Measurements from ENCODE around the gene MBTD1.
"Not testable (repeated sequence)": the region's sequence is repeated elsewhere in the genome, so short reads cannot be mapped to it uniquely, and the experiment has no call there.

The MBTD1 gene

DNA sequence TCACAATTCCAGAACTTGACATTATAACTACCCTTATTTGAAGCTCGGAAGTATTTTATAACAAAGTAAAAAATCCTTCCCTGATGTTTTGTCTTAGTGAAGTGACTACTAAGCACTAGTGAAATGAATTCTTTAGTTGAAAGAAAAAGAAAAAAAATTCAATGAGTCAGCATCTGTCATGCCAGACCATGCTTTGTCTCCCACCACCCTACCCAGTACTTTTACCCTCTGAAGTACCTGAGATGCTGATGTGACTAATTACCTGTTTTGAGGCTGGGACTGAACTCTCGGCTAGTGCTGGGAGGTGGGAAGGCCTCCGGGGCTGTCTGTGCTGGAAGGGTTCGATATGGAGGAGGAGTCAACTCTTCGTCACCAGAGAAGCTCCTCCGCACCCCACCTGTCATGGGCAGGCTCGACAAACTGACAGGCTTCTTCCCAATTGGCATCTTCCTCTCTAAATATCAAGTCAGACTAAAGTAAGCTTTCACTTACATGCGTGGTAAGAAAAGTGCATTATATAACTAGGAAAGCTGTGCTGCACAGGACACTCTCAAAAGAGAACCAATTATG is 74.0 kb downstream of the MBTD1 start:
- no peak for DNase-seq

DNA sequence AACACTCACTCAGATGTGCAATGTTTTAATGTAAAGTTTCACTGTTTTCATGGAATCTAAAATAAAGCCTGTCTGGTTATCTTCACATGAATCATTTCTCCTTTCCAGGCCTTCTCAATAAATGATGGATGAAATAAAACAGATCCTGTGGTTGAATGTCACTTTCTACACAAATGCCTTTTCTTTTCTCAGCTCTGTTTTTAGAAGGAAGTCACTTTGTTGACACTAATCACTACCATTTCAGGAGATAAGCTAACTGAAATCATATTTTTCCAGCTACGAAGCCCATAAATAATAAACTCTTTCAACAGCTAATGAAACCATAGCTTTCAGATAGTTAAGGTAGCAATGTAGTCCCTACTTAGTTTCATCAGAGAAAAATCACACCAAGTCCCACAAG is 75.7 kb downstream of the MBTD1 start:
- DNase-seq, result no peak

DNA sequence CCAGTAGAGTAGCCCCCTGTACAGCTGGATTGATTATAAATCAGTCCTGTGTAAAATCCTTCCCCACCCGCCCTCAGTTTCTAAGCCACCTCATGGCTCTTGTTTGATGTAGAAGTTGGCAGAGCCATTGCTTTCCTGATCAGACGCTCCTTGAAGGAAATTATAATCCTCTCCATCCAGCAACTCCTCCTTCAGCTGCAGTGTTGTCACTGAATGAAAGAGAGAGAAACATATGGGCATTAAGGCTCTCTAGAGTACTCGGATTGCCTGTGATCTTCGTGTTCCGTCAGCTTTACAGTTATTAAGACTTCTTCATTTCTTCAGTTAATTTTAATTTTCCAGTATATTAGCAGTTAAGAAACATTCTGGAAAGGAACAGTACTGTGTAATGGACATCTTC is 79.4 kb downstream of the MBTD1 start:
- no peak for DNase-seq

DNA sequence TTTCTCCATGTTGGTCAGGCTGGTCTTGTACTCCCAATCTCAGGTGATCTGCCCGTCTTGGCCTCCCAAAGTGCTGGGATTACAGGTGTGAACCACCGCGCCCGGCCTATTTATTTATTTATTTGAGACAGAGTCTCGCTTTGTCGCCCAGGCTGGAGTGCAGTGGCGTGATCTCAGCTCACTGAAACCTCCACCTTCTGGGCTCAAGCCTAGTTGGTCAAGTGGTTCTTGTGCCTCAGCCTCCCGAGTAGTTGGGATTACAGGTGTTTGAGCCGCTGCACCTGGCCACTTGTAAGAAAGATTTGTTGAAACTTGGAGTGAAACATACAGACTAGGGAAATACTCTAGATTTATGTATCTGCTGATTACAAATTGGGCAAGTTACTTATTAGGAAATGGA is 87.8 kb downstream of the MBTD1 start:
- not testable (repeated sequence) for DNase-seq

DNA sequence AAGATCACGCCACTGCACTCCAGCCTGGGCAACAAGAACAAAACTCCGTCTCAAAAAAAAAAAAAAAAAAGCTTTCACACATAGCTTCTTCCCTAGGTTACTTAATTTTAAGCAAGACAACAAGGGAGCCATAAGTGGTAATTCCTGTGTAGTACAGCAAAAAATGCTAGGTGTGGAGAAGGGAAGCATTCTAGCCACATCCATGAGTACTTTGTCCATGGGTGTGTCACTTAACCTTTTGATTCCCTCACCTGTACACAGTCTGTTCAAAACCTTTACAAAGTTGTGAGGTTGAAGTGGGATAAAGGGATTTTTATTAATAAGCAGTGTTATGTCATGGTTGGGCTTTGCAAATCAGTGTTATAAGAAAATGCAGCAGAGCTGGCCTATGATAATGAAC is 89.1 kb downstream of the MBTD1 start:
- DNase-seq, result no peak

DNA sequence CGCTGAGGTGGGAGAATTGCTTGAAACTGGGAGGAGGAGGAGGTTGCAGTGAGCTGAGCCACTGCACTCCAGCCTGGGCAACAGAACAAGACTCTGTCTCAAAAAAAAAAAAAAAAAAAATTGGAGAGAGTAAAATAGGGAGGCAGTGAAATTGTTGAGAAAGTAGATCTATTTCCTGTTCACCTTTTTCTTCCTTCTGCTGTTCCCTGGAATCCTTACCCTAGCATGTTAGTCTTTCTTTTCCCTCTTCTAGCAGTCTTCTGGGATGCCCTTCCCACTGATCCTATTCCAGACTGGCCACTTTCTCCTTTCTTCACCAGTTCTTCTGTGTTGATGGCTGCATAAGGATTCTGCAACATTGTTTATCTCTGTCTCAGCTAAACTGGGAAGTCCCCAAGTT is 90.5 kb downstream of the MBTD1 start:
- no peak for DNase-seq

DNA sequence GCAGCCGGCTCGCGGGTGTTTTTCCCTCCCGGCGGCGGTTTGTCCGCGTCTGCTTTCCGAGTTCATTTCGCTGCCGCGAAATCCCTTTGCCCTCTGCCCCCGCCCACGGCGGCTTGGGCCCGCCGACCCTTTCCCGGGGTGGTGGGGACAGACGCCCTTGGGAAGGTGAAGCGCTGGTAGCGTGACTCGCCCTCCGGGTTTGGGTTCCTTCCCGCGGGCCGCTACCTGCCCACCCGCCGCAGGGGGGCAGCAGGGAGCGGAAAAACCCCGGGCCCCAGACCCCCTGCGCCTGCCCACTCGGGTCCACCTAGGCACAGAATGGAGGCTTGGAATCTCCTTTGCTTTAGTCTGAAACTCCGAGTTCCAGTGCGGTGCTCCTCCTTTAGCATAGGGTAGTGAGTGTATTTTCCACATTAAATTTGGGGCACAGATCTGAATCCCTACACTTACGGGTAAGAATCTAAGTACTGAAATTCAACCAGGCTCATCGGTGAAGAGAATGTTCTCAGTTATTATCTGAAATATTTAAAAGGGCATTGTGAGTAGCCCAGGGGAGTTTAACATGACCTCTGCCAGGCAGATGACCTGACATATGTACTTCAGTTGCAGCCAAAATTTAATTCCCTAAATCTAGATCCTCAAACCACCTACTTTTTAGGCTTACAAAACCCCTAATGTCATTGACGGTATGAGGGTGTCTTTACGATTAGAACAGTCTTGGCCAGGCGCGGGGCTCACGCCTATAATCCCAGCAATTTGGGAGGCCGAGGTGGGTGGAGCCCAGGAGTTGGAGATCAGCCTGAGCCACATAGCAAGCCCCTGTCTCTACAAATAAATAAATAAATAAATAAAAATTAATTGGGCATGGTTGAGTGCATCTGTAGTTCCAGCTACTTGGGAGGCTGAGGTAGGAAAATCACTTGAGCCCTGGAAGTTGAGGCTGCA is 92.6 kb downstream of the MBTD1 start:
- no peak for DNase-seq

DNA sequence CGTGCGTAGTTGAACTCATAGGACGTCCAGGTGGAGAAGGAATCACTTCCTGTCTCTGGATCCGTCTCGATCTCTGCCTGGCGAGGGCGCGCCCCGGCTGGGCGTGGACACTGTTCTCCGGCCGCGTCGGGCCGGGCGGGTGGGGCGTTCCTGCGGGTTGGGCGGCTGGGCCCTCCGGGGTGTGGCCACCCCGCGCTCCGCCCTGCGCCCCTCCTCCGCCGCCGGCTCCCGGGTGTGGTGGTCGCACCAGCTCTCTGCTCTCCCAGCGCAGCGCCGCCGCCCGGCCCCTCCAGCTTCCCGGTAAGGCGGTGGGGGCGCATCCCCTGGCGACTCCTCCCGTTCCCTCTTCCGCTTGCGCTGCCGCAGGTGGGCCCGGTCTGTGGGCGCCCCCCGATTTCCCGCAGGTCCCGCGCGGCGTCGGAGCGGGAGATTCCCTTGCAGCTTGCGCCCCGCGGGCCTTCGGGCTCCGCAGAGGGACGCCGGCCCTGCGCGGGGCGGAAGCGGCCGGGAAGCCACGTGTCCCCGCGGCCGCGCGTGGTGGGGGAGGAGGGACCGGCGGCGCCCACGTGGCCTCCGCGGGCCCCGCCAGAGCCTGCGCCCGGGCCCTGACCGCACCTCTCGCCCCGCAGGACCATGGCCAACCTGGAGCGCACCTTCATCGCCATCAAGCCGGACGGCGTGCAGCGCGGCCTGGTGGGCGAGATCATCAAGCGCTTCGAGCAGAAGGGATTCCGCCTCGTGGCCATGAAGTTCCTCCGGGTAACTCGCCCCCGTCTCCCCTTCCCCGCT is 93.5 kb downstream of the MBTD1 start, which contains the start of gene NME2:
NME2 (plus strand) TSS at position 214 of the 789 bp plus-strand sequence; CDS start at position 634, 420 bp downstream.
- DNase-seq, result no peak

DNA sequence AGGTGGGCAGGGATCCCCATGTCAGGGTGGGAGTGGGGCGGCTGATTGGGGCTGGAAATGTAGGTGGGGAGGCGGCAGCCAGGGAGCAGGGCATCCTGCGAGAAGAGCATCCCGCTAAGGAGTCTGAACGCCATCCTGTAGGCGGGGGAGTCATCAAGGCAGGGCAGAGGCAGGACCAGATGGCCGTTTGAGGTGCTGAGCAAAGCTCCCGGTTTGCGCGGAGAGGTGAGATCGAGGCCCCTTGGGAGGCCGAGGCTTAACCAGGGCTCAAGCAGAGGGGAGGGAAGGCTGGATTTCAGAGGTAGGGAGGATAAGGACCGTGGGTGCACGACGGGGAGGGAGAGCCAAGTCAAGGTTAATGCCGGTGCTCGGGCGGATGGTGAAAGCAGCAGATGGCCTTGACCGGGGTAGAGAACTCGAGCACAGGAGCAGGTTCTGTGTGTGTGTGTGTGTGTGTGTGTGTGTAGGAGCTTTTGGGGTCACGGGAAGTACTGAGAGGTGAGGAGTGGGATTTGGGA is 94.1 kb downstream of the MBTD1 start:
- DNase-seq, result no peak

DNA sequence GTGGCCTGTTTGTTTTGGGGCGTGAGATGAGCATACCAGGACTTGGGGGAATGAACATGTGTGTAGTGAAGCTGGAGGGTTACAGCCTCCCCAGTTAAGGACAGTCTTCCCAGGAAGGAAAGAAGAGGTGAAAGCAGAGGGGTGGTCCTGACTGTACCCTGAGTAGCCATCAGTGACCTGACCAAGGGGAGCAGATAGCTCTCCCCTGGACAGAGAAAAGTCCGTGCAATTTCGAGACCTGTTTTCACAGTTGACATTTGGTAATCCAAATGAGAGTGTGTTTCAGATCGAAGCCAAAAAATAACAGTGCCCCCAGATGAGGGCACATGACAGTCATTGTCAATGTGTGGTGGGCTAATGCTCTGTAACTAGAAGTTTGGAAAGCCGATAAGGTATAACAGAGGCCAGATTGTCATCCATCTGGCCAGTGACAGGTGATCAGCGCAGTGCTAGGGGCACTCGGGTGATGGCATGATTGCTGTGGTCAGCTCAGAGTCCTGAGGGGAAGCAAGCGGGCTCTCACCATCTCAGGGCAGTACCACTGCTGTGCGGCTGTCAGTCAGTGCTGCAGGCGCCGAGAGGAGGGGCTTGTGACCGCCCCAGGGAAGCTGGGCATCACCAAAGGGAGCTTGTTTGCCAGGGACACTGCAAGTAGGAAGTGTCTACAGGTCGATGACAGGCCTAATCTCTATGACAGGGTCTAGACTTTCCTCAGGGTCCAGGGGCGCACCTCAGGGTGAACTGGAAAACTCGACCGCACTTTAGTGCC is 94.8 kb downstream of the MBTD1 start:
- no peak for DNase-seq

DNA sequence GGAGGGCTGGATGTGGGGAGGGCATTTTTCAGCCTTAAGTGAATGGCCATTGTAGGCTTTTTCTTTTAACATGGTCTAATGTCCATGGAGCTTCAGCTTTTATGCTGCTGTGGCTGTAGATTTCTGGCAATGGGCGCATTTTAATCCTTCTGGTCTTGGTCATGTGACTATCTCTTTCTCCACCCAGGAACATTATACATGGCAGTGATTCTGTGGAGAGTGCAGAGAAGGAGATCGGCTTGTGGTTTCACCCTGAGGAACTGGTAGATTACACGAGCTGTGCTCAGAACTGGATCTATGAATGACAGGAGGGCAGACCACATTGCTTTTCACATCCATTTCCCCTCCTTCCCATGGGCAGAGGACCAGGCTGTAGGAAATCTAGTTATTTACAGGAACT is 98.3 kb downstream of the MBTD1 start:
- no peak for DNase-seq

DNA sequence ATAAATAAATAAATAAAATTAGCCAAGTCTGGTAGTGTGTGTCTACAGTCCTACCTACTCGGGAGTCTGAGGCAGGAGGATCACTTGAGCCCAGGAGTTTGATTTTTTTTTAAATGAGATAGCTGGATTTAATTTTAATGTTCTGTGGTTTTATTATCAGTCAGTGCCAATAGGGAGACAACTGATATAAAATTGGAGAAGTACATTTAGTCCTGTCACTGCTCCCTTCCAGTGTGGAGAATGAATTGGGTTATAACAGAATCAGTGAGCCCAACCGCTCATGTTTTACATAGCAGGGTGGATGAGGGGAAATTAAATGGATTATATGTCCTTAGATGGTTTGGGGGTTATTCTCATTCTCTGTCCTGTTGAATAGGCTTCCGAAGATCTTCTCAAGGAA is 100.2 kb downstream of the MBTD1 start:
- DNase-seq, result no peak

DNA sequence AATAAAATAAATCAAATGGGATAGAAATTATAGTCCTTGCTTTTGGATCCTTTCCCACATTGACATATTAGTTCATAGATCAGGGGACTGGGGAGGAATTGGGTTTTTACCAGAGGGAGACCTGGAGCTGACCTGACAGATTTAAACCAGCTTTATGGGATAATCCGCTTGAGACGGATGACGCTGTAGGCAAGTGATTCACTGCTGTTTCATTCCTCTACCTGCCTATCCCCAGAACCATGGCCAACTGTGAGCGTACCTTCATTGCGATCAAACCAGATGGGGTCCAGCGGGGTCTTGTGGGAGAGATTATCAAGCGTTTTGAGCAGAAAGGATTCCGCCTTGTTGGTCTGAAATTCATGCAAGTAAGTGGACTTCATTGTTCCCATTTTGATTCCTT is 104.4 kb downstream of the MBTD1 start:
- DNase-seq, result no peak

DNA sequence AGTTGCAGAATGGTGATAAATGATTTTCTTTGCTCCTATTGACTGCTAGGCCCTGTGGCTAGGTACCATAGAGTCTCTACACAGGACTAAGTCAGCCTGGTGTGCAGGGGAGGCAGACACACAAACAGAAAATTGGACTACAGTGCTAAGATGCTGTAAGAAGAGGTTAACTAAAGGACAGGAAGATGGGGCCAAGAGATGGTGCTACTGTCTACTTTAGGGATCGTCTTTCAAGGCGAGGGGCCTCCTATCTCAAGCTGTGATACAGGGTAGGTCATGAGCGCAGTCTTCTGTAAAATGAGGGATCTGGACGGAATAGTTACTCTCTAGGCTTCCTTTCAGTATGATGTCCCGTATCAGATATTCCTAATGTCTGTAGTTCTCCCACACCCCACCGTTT is 105.7 kb downstream of the MBTD1 start:
- no peak for DNase-seq

DNA sequence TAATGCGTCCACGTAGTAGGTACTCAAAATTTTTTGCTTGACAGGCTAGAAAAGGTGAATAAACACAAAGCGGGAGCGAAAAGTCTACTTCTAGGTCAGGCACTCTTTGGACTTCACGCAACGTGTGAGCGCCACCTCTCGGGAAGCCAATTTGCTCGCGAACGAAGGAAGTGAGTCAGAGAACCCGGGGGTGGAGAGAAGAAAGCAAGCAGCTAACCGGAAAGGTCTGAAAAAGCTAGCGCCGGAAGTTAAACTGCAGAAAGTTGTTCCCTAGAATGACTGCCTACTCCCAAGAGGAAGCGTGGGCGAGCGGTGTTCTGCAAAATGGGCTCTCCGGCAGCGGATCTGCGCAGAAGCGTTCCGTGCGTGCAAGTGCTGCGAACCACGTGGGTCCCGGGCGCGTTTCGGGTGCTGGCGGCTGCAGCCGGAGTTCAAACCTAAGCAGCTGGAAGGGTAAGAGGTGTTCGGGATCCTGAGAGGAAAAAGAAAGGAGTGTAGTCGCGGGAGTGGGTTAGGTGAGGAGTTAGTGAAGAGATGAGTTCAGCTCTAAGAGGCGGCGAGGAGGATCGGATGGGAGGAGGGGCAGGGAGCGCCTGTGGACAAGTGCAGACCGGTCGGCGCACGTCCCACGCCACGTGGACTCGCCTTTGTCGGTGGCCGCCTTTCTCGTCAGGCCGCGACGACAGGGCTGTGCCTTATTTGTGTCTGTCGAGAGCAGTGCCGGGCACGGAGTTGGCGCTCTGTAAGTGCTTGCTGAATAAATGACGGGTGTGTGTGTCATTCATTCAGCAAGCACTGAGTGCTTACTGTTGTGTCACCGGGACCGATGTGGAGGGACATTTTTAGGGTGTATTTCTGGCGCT is 106.4 kb downstream of the MBTD1 start, which contains the start of gene NME1:
NME1 (plus strand) TSS at position 350 of the 863 bp plus-strand sequence. CDS start 2,096 bp downstream, outside the sequence.
- DNase-seq, result peak; percentile 95

DNA sequence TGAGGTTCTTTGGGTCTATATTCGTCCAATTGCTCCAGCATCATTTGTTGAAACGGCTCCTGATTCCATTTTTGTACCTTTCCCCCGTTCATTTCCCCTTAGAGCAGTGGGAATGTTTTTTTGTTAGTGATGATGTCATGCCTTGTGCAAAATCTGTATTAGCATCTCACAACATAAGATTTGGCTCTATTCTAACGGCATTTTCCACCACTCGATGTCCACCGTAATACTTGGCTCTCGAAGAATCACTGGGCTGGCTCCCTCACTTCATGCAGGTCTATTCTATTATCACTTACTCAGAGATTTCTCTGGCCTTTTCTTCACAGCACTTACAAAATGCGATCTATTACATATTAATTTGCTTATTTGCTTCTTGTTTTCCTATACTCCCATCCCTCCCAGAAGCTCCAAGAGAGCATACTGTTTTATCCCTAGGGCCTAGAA is 107.1 kb downstream of the MBTD1 start:
- DNase-seq, result no peak

DNA sequence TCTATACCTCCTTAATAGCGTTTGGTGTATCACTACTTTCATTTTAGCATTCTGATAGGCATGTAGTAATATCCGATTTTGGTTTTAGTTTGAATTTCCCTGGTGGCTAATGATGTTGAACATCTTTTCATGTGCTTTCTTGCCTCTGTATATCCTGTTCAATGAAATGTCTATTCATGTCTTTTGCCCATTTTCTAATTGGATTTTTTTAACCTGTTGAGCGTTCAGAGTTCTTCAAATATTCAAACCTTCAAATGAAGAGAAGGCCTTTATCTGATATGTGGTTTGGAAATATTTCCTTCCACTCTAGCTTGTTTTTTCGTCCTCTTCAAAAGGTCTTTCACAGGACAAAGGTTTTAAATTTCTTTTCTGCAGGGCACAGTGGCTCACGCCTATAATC is 108.9 kb downstream of the MBTD1 start:
- DNase-seq, result no peak

DNA sequence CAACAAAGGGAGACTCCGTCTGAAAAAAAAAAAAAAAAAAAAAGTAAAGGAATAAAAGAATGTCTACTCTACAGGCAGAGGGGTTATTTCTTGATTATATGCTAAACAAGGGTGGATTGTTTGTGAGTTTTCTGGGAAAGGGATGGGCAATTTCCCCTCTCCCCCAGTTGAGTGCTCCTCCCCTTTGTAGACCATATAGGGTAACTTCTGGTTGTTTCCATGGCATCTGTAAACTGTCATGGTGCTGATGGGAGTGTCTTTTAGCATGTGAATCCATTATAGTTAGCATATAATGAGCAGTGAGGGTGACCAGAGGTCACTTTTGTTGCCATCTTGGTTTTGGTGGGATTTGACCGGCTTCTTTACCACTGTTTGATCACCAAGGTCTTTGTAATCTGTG is 110.7 kb downstream of the MBTD1 start:
- no peak for DNase-seq

DNA sequence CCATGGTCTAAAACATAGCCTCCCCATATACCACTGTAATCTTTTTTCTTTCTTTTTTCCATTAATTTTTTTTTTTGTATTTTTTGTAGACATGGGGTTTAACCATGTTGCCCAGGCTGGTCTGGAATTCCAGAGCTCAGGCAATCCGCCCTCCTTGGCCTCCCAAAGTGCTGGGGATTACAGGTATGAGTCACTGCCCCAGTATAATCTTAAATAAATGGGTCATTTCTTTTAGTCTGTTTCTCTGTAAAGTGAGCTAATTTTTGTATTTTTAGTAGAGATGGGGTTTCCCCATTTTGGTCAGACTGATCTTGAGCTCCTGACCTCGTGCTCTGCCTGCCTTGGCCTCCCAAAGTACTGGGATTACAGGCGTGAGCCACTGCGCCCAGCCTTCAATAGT is 112.2 kb downstream of the MBTD1 start:
- no peak for DNase-seq

DNA sequence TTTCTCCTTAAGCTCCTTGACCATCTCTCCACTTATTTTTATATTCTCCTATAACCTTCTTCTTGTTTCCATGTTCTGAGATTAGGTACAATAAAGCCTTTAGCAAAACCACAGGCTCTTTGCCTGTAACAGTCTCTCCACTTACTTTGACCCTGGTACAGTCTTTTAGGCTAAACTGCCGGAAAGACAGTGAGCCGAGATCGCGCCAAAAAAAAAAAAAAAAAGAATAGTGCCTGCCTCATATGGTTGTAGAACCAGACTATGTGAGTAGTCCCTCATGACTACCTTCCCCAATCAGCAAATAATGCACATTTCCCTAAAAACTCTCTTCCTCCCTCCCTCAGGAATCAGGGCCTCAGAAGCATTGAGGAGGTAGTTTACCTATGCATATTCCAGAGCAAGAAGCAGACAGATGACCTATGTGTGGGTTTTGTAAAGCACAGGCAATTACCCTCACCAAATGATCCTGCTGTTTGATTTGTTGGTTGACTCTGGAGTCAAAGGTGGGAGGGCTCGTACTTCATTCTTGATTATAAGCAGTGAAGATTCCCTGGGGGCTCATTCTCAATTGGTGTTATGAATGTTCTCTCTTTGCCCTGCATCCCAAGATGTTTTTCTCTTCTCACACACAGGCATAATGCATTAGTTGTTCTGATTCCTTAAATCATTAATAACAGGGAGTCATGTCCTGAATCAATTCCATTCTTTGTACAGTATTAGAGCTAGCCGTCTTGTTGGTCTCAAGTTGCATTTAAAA is 115.4 kb downstream of the MBTD1 start:
- no peak for DNase-seq

DNA sequence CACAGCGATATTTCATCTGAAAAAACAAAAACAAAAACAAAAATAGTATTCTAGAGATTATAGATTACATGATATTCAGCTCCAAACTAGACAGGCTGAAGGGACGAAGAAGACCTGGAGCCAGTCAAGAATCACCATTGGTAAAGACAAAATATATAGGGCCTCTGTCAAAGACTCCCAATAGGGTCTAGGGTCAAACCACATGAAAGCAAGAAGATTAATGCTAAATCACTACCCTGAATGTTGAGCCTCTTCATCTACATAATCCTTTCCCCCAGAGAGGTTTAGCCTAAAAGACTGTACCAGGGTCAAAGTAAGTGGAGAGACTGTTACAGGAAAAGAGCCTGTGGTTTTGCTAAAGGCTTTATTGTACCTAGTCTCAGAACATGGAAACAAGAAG is 117.3 kb downstream of the MBTD1 start:
- no peak for DNase-seq

All from NCI-H187 treated with DMSO at 0.1 percent for 48 hours (cell line).